ENCODE measurements around the gene NLRC5.

DNA sequence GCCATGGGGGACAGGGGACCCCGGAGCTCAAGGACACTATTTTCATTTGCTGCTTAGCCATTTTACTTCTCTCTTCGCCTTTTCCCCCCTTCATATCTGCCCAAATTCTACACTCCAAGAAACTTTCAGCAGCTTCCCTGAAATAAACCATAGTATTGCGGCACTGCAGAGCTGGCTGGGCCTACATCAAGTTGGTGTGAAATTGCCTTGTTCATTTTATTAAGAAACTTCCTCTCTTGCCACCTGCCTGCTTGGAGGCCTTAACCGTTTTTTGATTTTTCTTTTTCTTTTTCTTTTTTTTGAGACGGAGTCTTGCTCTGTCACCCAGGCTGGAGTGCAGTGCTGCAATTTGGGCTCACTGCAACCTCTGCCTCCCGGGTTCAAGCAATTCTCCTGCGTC is 95.6 kb downstream of the NLRC5 start:
- TF ChIP-seq, protein P1, sequence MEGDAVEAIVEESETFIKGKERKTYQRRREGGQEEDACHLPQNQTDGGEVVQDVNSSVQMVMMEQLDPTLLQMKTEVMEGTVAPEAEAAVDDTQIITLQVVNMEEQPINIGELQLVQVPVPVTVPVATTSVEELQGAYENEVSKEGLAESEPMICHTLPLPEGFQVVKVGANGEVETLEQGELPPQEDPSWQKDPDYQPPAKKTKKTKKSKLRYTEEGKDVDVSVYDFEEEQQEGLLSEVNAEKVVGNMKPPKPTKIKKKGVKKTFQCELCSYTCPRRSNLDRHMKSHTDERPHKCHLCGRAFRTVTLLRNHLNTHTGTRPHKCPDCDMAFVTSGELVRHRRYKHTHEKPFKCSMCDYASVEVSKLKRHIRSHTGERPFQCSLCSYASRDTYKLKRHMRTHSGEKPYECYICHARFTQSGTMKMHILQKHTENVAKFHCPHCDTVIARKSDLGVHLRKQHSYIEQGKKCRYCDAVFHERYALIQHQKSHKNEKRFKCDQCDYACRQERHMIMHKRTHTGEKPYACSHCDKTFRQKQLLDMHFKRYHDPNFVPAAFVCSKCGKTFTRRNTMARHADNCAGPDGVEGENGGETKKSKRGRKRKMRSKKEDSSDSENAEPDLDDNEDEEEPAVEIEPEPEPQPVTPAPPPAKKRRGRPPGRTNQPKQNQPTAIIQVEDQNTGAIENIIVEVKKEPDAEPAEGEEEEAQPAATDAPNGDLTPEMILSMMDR (IDR thresholded peaks at IDR 0.05; ENCODE audit: low read depth, low read length, poor library complexity, severe bottlenecking) = no peak
- no peak for TF ChIP-seq EZH2phosphoT487 (IDR thresholded peaks at IDR 0.05; ENCODE audit: borderline replicate concordance, low read length)

All from DOHH2 (cell line).